ENCODE data around the gene SLC47A1. TPM values are rescaled to one million over a fixed set of nuclear protein-coding genes. Genes with fewer than 3 reads are reported as not detected.

The SLC47A1 gene
- total and polyA plus RNA-seq, 2 of the 13 experiments (the other 11 are each of a cell fraction or from before 2014, with no cell fraction given) = 42.1 to 67.5 TPM

- TF ChIP-seq YEATS4 (CRISPR knock-in tag; IDR thresholded peaks at IDR 0.05; ENCODE audit: borderline replicate concordance) = peak; percentile 63; the same call in 1 of the 2 replicates
- TF ChIP-seq GFI1 (CRISPR knock-in tag; IDR thresholded peaks at IDR 0.05; ENCODE audit: borderline replicate concordance) = peak; percentile 60; the same call in 1 of the 2 replicates
- no peak for TF ChIP-seq NRL (CRISPR knock-in tag; IDR thresholded peaks at IDR 0.05; ENCODE audit: borderline replicate concordance)
- no peak for TF ChIP-seq ZNF484 (CRISPR knock-in tag; IDR thresholded peaks at IDR 0.05; ENCODE audit: borderline replicate concordance, low read depth)
- TF ChIP-seq ZNF17 (CRISPR knock-in tag; IDR thresholded peaks at IDR 0.05) = no peak
- peak; percentile 75 for TF ChIP-seq MEIS2 (CRISPR knock-in tag; IDR thresholded peaks at IDR 0.05)
- peak; percentile 33; the same call in 1 of the 2 replicates for TF ChIP-seq TFAP4 (IDR thresholded peaks at IDR 0.05; ENCODE audit: borderline replicate concordance, low read depth)
- TF ChIP-seq SAFB2 (CRISPR knock-in tag; IDR thresholded peaks at IDR 0.05; ENCODE audit: borderline replicate concordance, low read depth) = no peak
- TF ChIP-seq, protein P1, sequence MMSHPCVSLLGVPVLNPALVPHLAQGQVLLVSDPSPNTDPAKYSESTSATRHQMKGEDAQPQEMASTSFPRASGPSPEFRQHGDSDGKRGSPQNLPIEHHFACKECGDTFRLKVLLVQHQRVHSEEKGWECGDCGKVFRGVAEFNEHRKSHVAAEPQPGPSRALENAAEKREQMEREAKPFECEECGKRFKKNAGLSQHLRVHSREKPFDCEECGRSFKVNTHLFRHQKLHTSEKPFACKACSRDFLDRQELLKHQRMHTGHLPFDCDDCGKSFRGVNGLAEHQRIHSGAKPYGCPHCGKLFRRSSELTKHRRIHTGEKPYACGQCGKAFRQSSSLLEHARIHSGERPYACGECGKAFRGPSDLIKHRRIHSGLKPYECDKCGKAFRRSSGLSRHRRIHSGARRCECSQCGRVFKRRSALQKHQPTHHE (CRISPR knock-in tag; IDR thresholded peaks at IDR 0.05; ENCODE audit: borderline replicate concordance) = 0 out of 2 replicates have a peak, but pooled peaks have one; percentile 9
- no peak for TF ChIP-seq TCF12 (IDR thresholded peaks at IDR 0.05)
- 0 out of 2 replicates have a peak, but pooled peaks have one; percentile 57 for TF ChIP-seq TCF12 (CRISPR knock-in tag; IDR thresholded peaks at IDR 0.05)
- TF ChIP-seq NR2F2 (IDR thresholded peaks at IDR 0.05; ENCODE audit: borderline replicate concordance, low read depth) = peak; percentile 56; the same call in 1 of the 2 replicates
- TF ChIP-seq STAT6 (CRISPR knock-in tag; IDR thresholded peaks at IDR 0.05; ENCODE audit: borderline replicate concordance) = no peak; the same call in 1 of the 2 replicates
- TF ChIP-seq FOXP1 (IDR thresholded peaks at IDR 0.05) = peak; percentile 70; the same call in 1 of the 2 replicates
- peak; percentile 97 for TF ChIP-seq FOXP1 (CRISPR knock-in tag; IDR thresholded peaks at IDR 0.05)
- no peak for TF ChIP-seq ATF7-NPFF (CRISPR knock-in tag; IDR thresholded peaks at IDR 0.05; ENCODE audit: low read depth)
- TF ChIP-seq, protein P2, sequence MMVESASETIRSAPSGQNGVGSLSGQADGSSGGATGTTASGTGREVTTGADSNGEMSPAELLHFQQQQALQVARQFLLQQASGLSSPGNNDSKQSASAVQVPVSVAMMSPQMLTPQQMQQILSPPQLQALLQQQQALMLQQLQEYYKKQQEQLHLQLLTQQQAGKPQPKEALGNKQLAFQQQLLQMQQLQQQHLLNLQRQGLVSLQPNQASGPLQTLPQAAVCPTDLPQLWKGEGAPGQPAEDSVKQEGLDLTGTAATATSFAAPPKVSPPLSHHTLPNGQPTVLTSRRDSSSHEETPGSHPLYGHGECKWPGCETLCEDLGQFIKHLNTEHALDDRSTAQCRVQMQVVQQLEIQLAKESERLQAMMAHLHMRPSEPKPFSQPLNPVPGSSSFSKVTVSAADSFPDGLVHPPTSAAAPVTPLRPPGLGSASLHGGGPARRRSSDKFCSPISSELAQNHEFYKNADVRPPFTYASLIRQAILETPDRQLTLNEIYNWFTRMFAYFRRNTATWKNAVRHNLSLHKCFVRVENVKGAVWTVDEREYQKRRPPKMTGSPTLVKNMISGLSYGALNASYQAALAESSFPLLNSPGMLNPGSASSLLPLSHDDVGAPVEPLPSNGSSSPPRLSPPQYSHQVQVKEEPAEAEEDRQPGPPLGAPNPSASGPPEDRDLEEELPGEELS (CRISPR knock-in tag; IDR thresholded peaks at IDR 0.05) = peak; percentile 98
- no peak for TF ChIP-seq CSRNP1 (CRISPR knock-in tag; IDR thresholded peaks at IDR 0.05)
- peak in 1 of 2 experiments; percentile 15; a peak in 1 of 4 replicates for TF ChIP-seq MAFK (conservative IDR thresholded peaks at IDR 0.05 in 1 of 2, IDR thresholded peaks at IDR 0.05 in 1 of 2; ENCODE audit: low read length in 2 of 2)
- TF ChIP-seq SIX1 (CRISPR knock-in tag; IDR thresholded peaks at IDR 0.05; ENCODE audit: borderline replicate concordance) = peak; percentile 32; the same call in 1 of the 2 replicates
These were observed 16.3 kb downstream of the SLC47A1 start (continued) for GRCh38 chr17:19549746-19550623.
